Measurements from ENCODE around the gene GSTM3.

GSTM3 gene

DNA sequence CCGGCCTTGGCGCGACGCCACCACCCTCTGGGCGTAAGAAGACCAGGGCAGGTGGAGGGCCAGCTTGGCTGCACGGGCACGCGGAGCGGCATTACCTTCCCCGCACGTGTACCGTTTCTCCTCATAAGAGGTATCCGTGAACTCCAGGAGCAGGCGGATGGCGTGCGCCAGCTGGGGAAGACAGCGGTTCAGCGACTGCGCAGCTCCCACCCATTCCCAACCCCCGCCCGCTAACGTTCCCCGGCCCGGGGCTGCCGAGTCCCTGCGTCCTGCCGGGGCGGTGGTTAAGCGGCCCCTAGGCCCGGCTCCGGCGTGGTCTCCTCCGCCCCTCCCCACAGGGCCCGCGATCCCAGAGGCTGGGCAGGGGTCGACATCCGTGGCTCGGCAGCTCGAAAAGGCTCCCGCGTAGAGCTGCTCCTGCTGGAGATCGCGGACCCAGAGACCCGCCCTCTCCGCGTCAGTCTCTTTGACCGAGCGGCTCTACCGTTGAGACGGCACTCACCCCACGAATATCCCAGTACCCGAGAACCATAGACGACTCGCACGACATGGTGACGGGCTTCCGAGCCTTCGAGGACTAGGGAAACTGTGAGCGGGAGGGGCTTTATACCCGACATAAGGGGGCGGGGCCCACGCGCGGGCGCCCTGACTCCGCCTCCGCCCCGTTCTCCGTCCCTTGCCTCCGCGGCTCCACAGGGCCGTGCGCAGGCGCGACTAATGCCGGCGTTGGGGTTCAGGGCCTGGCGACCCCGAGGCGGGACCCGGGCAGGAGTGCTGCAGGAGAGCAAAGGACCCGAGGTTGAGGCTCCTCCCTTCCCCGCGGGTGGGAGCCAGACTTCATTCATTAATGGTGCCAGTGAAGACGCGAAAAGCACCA is 862 bp downstream of the GSTM3 start:
- peak overlapping the region; percentile 84 for H3K4me3 Mint-ChIP-seq
- H3K27ac Mint-ChIP-seq, result no peak overlapping the region
- H3K9me3 Mint-ChIP-seq, result peaks cover 2% of the 10 kb centered on the region
- H3K27me3 Mint-ChIP-seq (ENCODE audit: low read depth, poor library complexity), result peaks cover 41% of the 10 kb centered on the region
- peak; percentile 92 for DNase-seq
- peaks cover 17% of the 10 kb centered on the region for H3K4me1 Mint-ChIP-seq
- TF ChIP-seq, protein P1, sequence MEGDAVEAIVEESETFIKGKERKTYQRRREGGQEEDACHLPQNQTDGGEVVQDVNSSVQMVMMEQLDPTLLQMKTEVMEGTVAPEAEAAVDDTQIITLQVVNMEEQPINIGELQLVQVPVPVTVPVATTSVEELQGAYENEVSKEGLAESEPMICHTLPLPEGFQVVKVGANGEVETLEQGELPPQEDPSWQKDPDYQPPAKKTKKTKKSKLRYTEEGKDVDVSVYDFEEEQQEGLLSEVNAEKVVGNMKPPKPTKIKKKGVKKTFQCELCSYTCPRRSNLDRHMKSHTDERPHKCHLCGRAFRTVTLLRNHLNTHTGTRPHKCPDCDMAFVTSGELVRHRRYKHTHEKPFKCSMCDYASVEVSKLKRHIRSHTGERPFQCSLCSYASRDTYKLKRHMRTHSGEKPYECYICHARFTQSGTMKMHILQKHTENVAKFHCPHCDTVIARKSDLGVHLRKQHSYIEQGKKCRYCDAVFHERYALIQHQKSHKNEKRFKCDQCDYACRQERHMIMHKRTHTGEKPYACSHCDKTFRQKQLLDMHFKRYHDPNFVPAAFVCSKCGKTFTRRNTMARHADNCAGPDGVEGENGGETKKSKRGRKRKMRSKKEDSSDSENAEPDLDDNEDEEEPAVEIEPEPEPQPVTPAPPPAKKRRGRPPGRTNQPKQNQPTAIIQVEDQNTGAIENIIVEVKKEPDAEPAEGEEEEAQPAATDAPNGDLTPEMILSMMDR (IDR thresholded peaks at IDR 0.05), result no peak
- peaks cover 29% of the 10 kb centered on the region for H3K36me3 Mint-ChIP-seq (ENCODE audit: low read depth)

GRCh38 chr1:109733236-109733870 is 7.5 kb downstream of the GSTM3 start:
- no peak for DNase-seq
- H3K27me3 Mint-ChIP-seq (ENCODE audit: low read depth, poor library complexity), result peaks cover 20% of the 10 kb centered on the region
- H3K9me3 Mint-ChIP-seq, result peaks cover 5% of the 10 kb centered on the region
- H3K4me1 Mint-ChIP-seq, result peaks cover 13% of the 10 kb centered on the region
- peaks cover 44% of the 10 kb centered on the region for H3K36me3 Mint-ChIP-seq (ENCODE audit: low read depth)
- no peak overlapping the region for H3K27ac Mint-ChIP-seq
- no peak overlapping the region for H3K4me3 Mint-ChIP-seq
- TF ChIP-seq, protein P1 (IDR thresholded peaks at IDR 0.05), result no peak

GRCh38 chr1:109732390-109732881 is 8.4 kb downstream of the GSTM3 start:
- no peak overlapping the region for H3K27ac Mint-ChIP-seq
- H3K4me1 Mint-ChIP-seq, result peaks cover 13% of the 10 kb centered on the region
- H3K9me3 Mint-ChIP-seq, result peaks cover 5% of the 10 kb centered on the region
- no peak overlapping the region for H3K4me3 Mint-ChIP-seq
- DNase-seq, result no peak
- H3K36me3 Mint-ChIP-seq (ENCODE audit: low read depth), result peaks cover 35% of the 10 kb centered on the region
- TF ChIP-seq, protein P1 (IDR thresholded peaks at IDR 0.05), result no peak
- H3K27me3 Mint-ChIP-seq (ENCODE audit: low read depth, poor library complexity), result peaks cover 13% of the 10 kb centered on the region

DNA sequence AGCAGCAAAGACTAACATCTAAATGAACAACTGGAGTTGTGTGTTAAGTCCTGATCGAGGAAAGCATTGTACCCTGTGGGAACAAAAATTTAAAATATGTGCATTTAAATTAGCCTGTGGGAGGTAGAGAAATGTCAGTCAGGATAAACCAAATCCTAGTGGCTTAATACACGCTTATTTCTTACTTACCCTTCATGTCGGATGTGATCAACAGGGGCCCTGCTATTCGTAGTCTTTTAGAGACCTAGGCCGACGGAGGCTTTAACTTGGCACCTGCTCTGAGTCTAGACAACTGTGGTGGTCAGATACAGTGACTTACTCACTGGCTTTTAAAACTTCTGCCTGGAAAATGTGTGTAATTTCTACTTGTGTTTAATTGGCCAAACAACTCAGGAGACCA is 10.2 kb downstream of the GSTM3 start:
- Mint-ChIP-seq H3K4me1 (peaks cover 19% of the 10 kb centered on the region), H3K4me3 (no peak overlapping the region), H3K9me3 (peaks cover 22% of the 10 kb centered on the region), H3K36me3 (ENCODE audit: low read depth) (peaks cover 26% of the 10 kb centered on the region), H3K27me3 (ENCODE audit: low read depth, poor library complexity) (peaks cover 13% of the 10 kb centered on the region), H3K27ac (no peak overlapping the region)
- TF ChIP-seq, protein P1 (IDR thresholded peaks at IDR 0.05), result no peak
- no peak for DNase-seq

GRCh38 chr1:109728870-109729269 is 12.0 kb downstream of the GSTM3 start:
- Mint-ChIP-seq H3K27me3 (ENCODE audit: low read depth, poor library complexity) (peaks cover 7% of the 10 kb centered on the region), H3K4me3 (no peak overlapping the region), H3K4me1 (peaks cover 19% of the 10 kb centered on the region), H3K27ac (no peak overlapping the region), H3K9me3 (peaks cover 23% of the 10 kb centered on the region), H3K36me3 (ENCODE audit: low read depth) (peaks cover 11% of the 10 kb centered on the region)
- TF ChIP-seq, protein P1 (IDR thresholded peaks at IDR 0.05), result no peak
- no peak for DNase-seq

Data from nephron progenitor cell (in vitro differentiated cells).